B cell (primary cell): ENCODE results near the gene IMPA2. TPM values are rescaled to one million over a fixed set of nuclear protein-coding genes. Genes with fewer than 3 reads are reported as not detected.

Experiments
- ATAC-seq: fragments of 200-7000 bp; cut with Tn5 transposase; one replicate; pipeline ENCODE4 v1.10.0; 2021; ENCODE audit warnings: low read depth, mild to moderate bottlenecking, moderate number of reproducible peaks, moderate library complexity
- CTCF ChIA-PET: fragments of 350-600 bp; sonication (Branson Sonifier 250); formaldehyde crosslinking; loops from one replicate; lab custom pipeline; 2021; ENCODE audit warnings: antibody characterized with exemption, inconsistent platforms; lab: Charles Lee
- POLR2A ChIA-PET: fragments of 350-600 bp; sonication (Branson Sonifier 250); formaldehyde crosslinking; loops from one replicate; lab custom pipeline; 2021; ENCODE audit warnings: antibody characterized with exemption; lab: Charles Lee
- DNase-seq: peaks from one replicate; pipeline ENCODE4 v3.0.0; 2013
- H2AFZ ChIP-seq: 2 replicates; pipeline ENCODE4 v1.6.1; 2012; ENCODE audit warnings: mild to moderate bottlenecking, low read depth, low read length; ENCODE audit not compliant: insufficient read depth, poor library complexity, severe bottlenecking
- H3K27ac ChIP-seq, 2 donors: 1 replicate in 1 of 2; 2 replicates in 1 of 2; pipeline ENCODE4 v1.5.1; 2012 to 2013; ENCODE audit warnings: low read length in 2 of 2, mild to moderate bottlenecking in 2 of 2, moderate library complexity in 1 of 2
- H3K27me3 ChIP-seq, 4 experiments: fragments of 200-600 bp in 1 of 4; sonication (generic) in 1 of 4; replicated peaks in 1 of 4; 1 replicate in 2 of 4; 2 replicates in 2 of 4; pipeline versions ENCODE4 v1.6.1 to v1.7.0; 2013 to 2016; ENCODE audit warnings: low read length in 3 of 4, mild to moderate bottlenecking in 2 of 4, mixed read lengths in 1 of 4, moderate library complexity in 1 of 4; ENCODE audit not compliant: insufficient read depth in 4 of 4, control insufficient read depth in 3 of 4; ENCODE audit errors: control extremely low read depth in 1 of 4
- H3K36me3 ChIP-seq, 2 experiments: replicated peaks in 1 of 2; 1 replicate in 1 of 2; 2 replicates in 1 of 2; pipeline versions ENCODE4 v1.6.1 to v1.7.1; 2013; ENCODE audit warnings: low read length in 1 of 2; ENCODE audit not compliant: insufficient read depth in 2 of 2, control insufficient read depth in 1 of 2; ENCODE audit errors: control extremely low read depth in 1 of 2, extremely low read depth in 1 of 2
- H3K4me1 ChIP-seq, 2 donors: fragments of 200-600 bp in 1 of 2; sonication (generic) in 1 of 2; 1 replicate in 1 of 2; 2 replicates in 1 of 2; pipeline versions ENCODE4 v1.5.1 to v1.6.1; 2013 to 2017; ENCODE audit warnings: low read length in 2 of 2; ENCODE audit not compliant: control insufficient read depth in 2 of 2, insufficient read depth in 2 of 2
- H3K4me2 ChIP-seq: replicated peaks from 2 replicates; pipeline ENCODE3; 2012; ENCODE audit warnings: mild to moderate bottlenecking, low read depth, low read length; ENCODE audit not compliant: poor library complexity, severe bottlenecking
- H3K4me3 ChIP-seq, 5 experiments: fragments of 200-600 bp in 1 of 5; sonication (generic) in 1 of 5; 1 replicate in 3 of 5; 2 replicates in 2 of 5; pipeline versions ENCODE4 v1.5.1 to v1.7.0; 2011 to 2016; ENCODE audit warnings: low read length in 4 of 5, mild to moderate bottlenecking in 4 of 5, low read depth in 2 of 5, control low read depth in 1 of 5, moderate library complexity in 1 of 5; ENCODE audit not compliant: insufficient read depth in 1 of 5; ENCODE audit errors: control extremely low read depth in 1 of 5, extremely low read depth in 1 of 5
- H3K79me2 ChIP-seq: fragments of 200-600 bp; sonication (generic); one replicate; pipeline ENCODE4 v1.6.0; 2016; ENCODE audit warnings: low read length; ENCODE audit not compliant: control insufficient read depth, insufficient read depth
- H3K9ac ChIP-seq: fragments of 200-600 bp; sonication (generic); 2 replicates; pipeline ENCODE4 v1.6.1; 2017; ENCODE audit warnings: mild to moderate bottlenecking, low read length, moderate library complexity
- H3K9me3 ChIP-seq, 3 donors: one replicate each; pipeline versions ENCODE4 v1.6.1 to v1.7.1; 2013; ENCODE audit warnings: low read length in 2 of 3; ENCODE audit not compliant: control insufficient read depth in 2 of 3, insufficient read depth in 1 of 3; ENCODE audit errors: control extremely low read depth in 1 of 3
- H4K20me1 ChIP-seq: 2 replicates; pipeline ENCODE4 v1.6.0; 2012; ENCODE audit warnings: mild to moderate bottlenecking, low read length; ENCODE audit not compliant: insufficient read depth, control insufficient read depth, poor library complexity, severe bottlenecking
- H3K27ac Mint-ChIP-seq: one replicate; pipeline ENCODE4 v1.8.0; 2021; ENCODE audit warnings: mixed read lengths
- H3K27me3 Mint-ChIP-seq: one replicate; pipeline ENCODE4 v1.8.0; 2021; ENCODE audit warnings: mixed read lengths
- H3K4me1 Mint-ChIP-seq: one replicate; pipeline ENCODE4 v1.8.0; 2021; ENCODE audit warnings: mixed read lengths
- H3K4me3 Mint-ChIP-seq: one replicate; pipeline ENCODE4 v1.8.0; 2021; ENCODE audit warnings: mixed read lengths
- H3K9me3 Mint-ChIP-seq: one replicate; pipeline ENCODE4 v1.8.0; 2022; ENCODE audit warnings: mixed read lengths; ENCODE audit not compliant: insufficient read depth
- EZH2 ChIP-seq: IDR thresholded peaks from 2 replicates; pipeline ENCODE4 v1.6.1; 2012; ENCODE audit warnings: borderline replicate concordance, low read depth, mild to moderate bottlenecking, moderate library complexity, low read length; ENCODE audit not compliant: insufficient read depth, poor library complexity, severe bottlenecking
- WGBS: methylation state at CpG from one replicate; pipeline ENCODE4 v1.1.5; 2013; ENCODE audit warnings: missing lambda C conversion rate; ENCODE audit not compliant: insufficient coverage; 5-methylcytosine and 5-hydroxymethylcytosine counted together
- intact Hi-C: fragments of 100-400 bp; cut with micrococcal nuclease; formaldehyde crosslinking; loops from one replicate; pipeline ENCODE4 v1.10.0; 2022
- polyA plus RNA-seq: library from polyadenylated mRNA; depleted of rRNA; stranded (reverse); fragments of >200 nt; gene quantifications from 2 replicates; pipeline ENCODE4 v1.2.3, GENCODE V29; 2012
- total RNA-seq, 2 donors: library from RNA; stranded (reverse); fragments of 120-200 nt in 1 of 2; gene quantifications; 1 replicate in 1 of 2; 2 replicates in 1 of 2; pipeline versions ENCODE4 v1.2.3 to v1.2.4, GENCODE V29; 2013 to 2022
- TF ChIP-seq, protein P1 (sequence below): fragments of 200-600 bp; IDR thresholded peaks from one replicate; pipeline ENCODE4 v1.8.0; 2022; ENCODE audit warnings: antibody characterized with exemption, mild to moderate bottlenecking

The IMPA2 gene
- total and polyA plus RNA-seq, 2 donors (not counting 1 experiment from before 2014, with no cell fraction given) = 8.0 to 11.7 TPM

DNA sequence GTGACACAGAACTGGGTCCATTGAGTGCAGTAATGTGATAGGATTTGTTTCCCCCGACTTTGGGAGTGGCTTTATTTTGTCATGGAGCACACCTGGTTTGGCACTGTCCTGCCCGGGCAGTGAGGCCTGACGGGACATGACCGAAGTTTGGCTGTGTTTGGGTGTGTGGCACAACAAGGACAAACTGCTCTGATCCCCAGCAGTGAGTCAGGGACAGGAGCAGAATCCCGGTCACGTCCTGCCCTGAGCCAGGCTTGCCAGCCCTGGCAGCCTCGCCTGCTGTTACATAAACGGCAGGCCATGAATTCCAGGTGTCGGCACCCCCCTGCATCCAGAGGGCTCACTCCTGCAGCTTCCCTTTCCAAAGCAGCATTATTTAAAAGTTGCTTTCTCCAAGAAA, 45.7 kb downstream of the IMPA2 start:
- Histone ChIP-seq H4K20me1 (no peaks in the 10 kb centered on the region), H3K9ac (no peak overlapping the region), H3K4me3 (no peak overlapping the region), H3K36me3 (peaks cover 0 to 2% of the 10 kb centered on the region in 2 experiments), H2AFZ (no peak overlapping the region), H3K4me1 (peaks cover 0 to 7% of the 10 kb centered on the region in 2 donors), H3K79me2 (no peaks in the 10 kb centered on the region), H3K27me3 (no peaks in the 10 kb centered on the region), H3K9me3 (no peaks in the 10 kb centered on the region), H3K27ac (no peak overlapping the region), H3K4me2 (no peak overlapping the region)
- CTCF ChIA-PET = no interaction called here
- TF ChIP-seq EZH2 = no peak
- TF ChIP-seq, protein P1, sequence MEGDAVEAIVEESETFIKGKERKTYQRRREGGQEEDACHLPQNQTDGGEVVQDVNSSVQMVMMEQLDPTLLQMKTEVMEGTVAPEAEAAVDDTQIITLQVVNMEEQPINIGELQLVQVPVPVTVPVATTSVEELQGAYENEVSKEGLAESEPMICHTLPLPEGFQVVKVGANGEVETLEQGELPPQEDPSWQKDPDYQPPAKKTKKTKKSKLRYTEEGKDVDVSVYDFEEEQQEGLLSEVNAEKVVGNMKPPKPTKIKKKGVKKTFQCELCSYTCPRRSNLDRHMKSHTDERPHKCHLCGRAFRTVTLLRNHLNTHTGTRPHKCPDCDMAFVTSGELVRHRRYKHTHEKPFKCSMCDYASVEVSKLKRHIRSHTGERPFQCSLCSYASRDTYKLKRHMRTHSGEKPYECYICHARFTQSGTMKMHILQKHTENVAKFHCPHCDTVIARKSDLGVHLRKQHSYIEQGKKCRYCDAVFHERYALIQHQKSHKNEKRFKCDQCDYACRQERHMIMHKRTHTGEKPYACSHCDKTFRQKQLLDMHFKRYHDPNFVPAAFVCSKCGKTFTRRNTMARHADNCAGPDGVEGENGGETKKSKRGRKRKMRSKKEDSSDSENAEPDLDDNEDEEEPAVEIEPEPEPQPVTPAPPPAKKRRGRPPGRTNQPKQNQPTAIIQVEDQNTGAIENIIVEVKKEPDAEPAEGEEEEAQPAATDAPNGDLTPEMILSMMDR = no peak
- H3K9me3 Mint-ChIP-seq = no peaks in the 10 kb centered on the region
- H3K27ac Mint-ChIP-seq = no peak overlapping the region
- H3K4me1 Mint-ChIP-seq = peaks cover 7% of the 10 kb centered on the region
- intact Hi-C loops = no loop called here
- 96% methylated on average over 9 of the region's 9 CpGs for WGBS
- DNase-seq = no peak
- POLR2A ChIA-PET = no interaction called here
- H3K27me3 Mint-ChIP-seq = no peaks in the 10 kb centered on the region
- ATAC-seq = no peak
- no peak overlapping the region for H3K4me3 Mint-ChIP-seq

DNA sequence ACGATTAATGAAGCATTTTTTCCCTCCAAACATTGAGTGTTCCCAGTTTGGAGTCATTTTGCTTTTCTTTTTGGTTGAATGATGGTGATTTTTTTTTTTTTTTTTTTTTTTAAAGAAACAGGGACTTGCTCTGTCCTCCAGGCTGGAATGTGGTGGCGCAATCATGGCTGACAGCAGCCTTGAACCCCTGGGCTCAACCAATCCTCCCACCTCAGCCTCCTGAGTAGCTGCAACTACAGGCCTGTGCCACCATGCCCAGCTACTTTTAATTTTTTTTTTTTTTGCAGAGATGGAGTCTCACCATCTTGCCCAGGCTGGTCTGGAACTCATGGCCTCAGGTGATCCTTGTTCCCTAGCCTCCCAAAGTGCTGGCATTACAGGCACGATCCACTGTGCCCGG, 46.2 kb downstream of the IMPA2 start:
- H3K4me3 Mint-ChIP-seq = no peak overlapping the region
- H3K4me3 ChIP-seq = no peak overlapping the region
- TF ChIP-seq, protein P1 = no peak
- TF ChIP-seq EZH2 = no peak
- no peak overlapping the region for H3K27ac ChIP-seq
- no peaks in the 10 kb centered on the region for H3K9me3 Mint-ChIP-seq
- H3K4me2 ChIP-seq = no peak overlapping the region
- no peaks in the 10 kb centered on the region for H3K9me3 ChIP-seq
- no peak overlapping the region for H3K9ac ChIP-seq
- ChIA-PET POLR2A (no interaction called here), CTCF (no interaction called here)
- no peaks in the 10 kb centered on the region for H3K27me3 ChIP-seq
- WGBS = 100% methylated on average over 1 of the region's 4 CpGs
- peaks cover 7% of the 10 kb centered on the region for H3K4me1 Mint-ChIP-seq
- intact Hi-C loops = no loop called here
- peaks cover 0 to 7% of the 10 kb centered on the region in 2 donors for H3K4me1 ChIP-seq
- no peak overlapping the region for H3K27ac Mint-ChIP-seq
- H3K79me2 ChIP-seq = no peaks in the 10 kb centered on the region
- no peak overlapping the region for H2AFZ ChIP-seq
- ATAC-seq = no peak
- H3K27me3 Mint-ChIP-seq = no peaks in the 10 kb centered on the region
- DNase-seq = no peak
- no peaks in the 10 kb centered on the region for H4K20me1 ChIP-seq
- peaks cover 0 to 2% of the 10 kb centered on the region in 2 experiments for H3K36me3 ChIP-seq
